H1 (cell line): Measurements from ENCODE around the gene CDKN1A. TPM values are rescaled to one million over a fixed set of nuclear protein-coding genes. Genes with fewer than 3 reads are reported as not detected.

Experiments
- CTCF ChIA-PET: fragments of 300-600 bp; sonication (Branson Sonifier 250); formaldehyde crosslinking; loops from one replicate; lab custom pipeline; 2021; ENCODE audit not compliant: partially characterized antibody; lab: Charles Lee
- POLR2A ChIA-PET: fragments of 300-600 bp; sonication (Branson Sonifier 250); formaldehyde crosslinking; loops from one replicate; lab custom pipeline; 2021; ENCODE audit warnings: inconsistent platforms; ENCODE audit not compliant: partially characterized antibody; lab: Charles Lee
- DNase-seq, 2 experiments: peaks; one replicate each; pipeline versions ENCODE4 v3.0.0 to v3.0.0-alpha.2; 2010 to 2022; ENCODE audit warnings: low spot score in 2 of 2, low read depth in 1 of 2, mixed read lengths in 1 of 2
- FAIRE-seq: peaks from 2 replicates; lab custom pipeline; 2011; peaks lifted over from hg19 to GRCh38; lab: Jason Lieb, UNC
- H2AFZ ChIP-seq: 2 replicates; pipeline ENCODE4 v1.8.1; 2012; ENCODE audit warnings: low read length, inconsistent platforms
- H2AK5ac ChIP-seq: 2 replicates; pipeline ENCODE4 v1.6.1; 2013; ENCODE audit warnings: low read depth, low read length
- H2BK120ac ChIP-seq: replicated peaks from 2 replicates; pipeline ENCODE3; 2013; ENCODE audit warnings: low read depth, low read length, inconsistent platforms
- H2BK12ac ChIP-seq: 2 replicates; pipeline ENCODE4 v1.6.1; 2013; ENCODE audit warnings: low read depth, low read length
- H2BK15ac ChIP-seq: 2 replicates; pipeline ENCODE4 v1.6.1; 2013; ENCODE audit warnings: low read length
- H2BK20ac ChIP-seq: 2 replicates; pipeline ENCODE4 v1.6.1; 2013; ENCODE audit warnings: low read length
- H2BK5ac ChIP-seq: 2 replicates; pipeline ENCODE4 v1.6.1; 2013; ENCODE audit warnings: low read depth, low read length
- H3K14ac ChIP-seq: 2 replicates; pipeline ENCODE4 v1.6.1; 2013; ENCODE audit warnings: inconsistent platforms; ENCODE audit not compliant: insufficient read length
- H3K18ac ChIP-seq: 2 replicates; pipeline ENCODE4 v1.6.1; 2013; ENCODE audit warnings: low read length; ENCODE audit errors: extremely low read depth
- H3K23ac ChIP-seq: 2 replicates; pipeline ENCODE4 v1.6.1; 2013; ENCODE audit warnings: inconsistent platforms; ENCODE audit not compliant: insufficient read length
- H3K23me2 ChIP-seq: 2 replicates; pipeline ENCODE4 v1.6.1; 2013; ENCODE audit warnings: low read depth, low read length
- H3K27ac ChIP-seq: 2 replicates; pipeline ENCODE4 v1.6.1; 2011; ENCODE audit warnings: low read depth, low read length, inconsistent platforms
- H3K27me3 ChIP-seq, 4 experiments: replicated peaks in 1 of 4; 1 replicate in 1 of 4; 2 replicates in 3 of 4; pipeline versions ENCODE4 v1.6.1 to v1.8.1; 2011 to 2013; ENCODE audit warnings: low read length in 3 of 4, mild to moderate bottlenecking in 3 of 4, inconsistent platforms in 2 of 4, mixed read lengths in 2 of 4, moderate library complexity in 1 of 4; ENCODE audit not compliant: control insufficient read depth in 3 of 4, insufficient read depth in 3 of 4; ENCODE audit errors: extremely low read depth in 1 of 4
- H3K36me3 ChIP-seq, 4 experiments: 2 replicates each; pipeline versions ENCODE4 v1.6.1 to v1.8.1; 2011 to 2013; ENCODE audit warnings: mild to moderate bottlenecking in 4 of 4, low read length in 3 of 4, moderate library complexity in 2 of 4, control low read depth in 1 of 4, inconsistent platforms in 1 of 4; ENCODE audit not compliant: insufficient read depth in 4 of 4, control insufficient read depth in 2 of 4
- H3K4ac ChIP-seq: replicated peaks from 2 replicates; pipeline ENCODE3; 2013; ENCODE audit warnings: low read length, low read depth, mixed read lengths, inconsistent platforms; ENCODE audit not compliant: insufficient read length
- H3K4me1 ChIP-seq, 4 experiments: replicated peaks in 1 of 4; 1 replicate in 1 of 4; 2 replicates in 3 of 4; pipeline versions ENCODE4 v1.6.1 to v1.8.1; 2011 to 2013; ENCODE audit warnings: low read length in 3 of 4, inconsistent platforms in 2 of 4, mixed read lengths in 1 of 4; ENCODE audit not compliant: insufficient read depth in 4 of 4, control insufficient read depth in 3 of 4
- H3K4me2 ChIP-seq, 2 experiments: 2 replicates each; pipeline versions ENCODE4 v1.6.1 to v1.8.1; 2011 to 2013; ENCODE audit warnings: low read depth in 2 of 2, low read length in 2 of 2, control low read depth in 1 of 2, inconsistent platforms in 1 of 2, mild to moderate bottlenecking in 1 of 2; ENCODE audit not compliant: insufficient read depth in 1 of 2
- H3K4me3 ChIP-seq, 4 experiments: fragments of 200-600, 300-600 bp in 1 of 4; sonication (generic), shearing (Covaris generic), sonication (Bioruptor Twin) in 1 of 4; 2 replicates each; pipeline versions ENCODE4 v1.5.1 to v1.8.1; 2011 to 2016; ENCODE audit warnings: low read length in 4 of 4, low read depth in 3 of 4, control low read depth in 2 of 4, inconsistent platforms in 2 of 4, mild to moderate bottlenecking in 2 of 4, mixed read lengths in 1 of 4, moderate library complexity in 1 of 4; ENCODE audit not compliant: insufficient read depth in 2 of 4; ENCODE audit errors: extremely low read depth in 1 of 4
- H3K56ac ChIP-seq: replicated peaks from 2 replicates; pipeline ENCODE3; 2013; ENCODE audit warnings: low read depth, mild to moderate bottlenecking, mixed read lengths, low read length, inconsistent platforms; ENCODE audit not compliant: insufficient read length
- H3K79me1 ChIP-seq: 2 replicates; pipeline ENCODE4 v1.6.1; 2013; ENCODE audit warnings: low read depth, low read length, control low read depth
- H3K79me2 ChIP-seq, 2 experiments: 2 replicates each; pipeline versions ENCODE4 v1.6.1 to v1.8.1; 2012 to 2013; ENCODE audit warnings: low read length in 2 of 2, mild to moderate bottlenecking in 2 of 2, inconsistent platforms in 1 of 2; ENCODE audit not compliant: insufficient read depth in 2 of 2, control insufficient read depth in 1 of 2
- H3K9ac ChIP-seq, 4 experiments: replicated peaks in 1 of 4; 1 replicate in 1 of 4; 2 replicates in 3 of 4; pipeline versions ENCODE4 v1.6.1 to v1.8.1; 2011 to 2013; ENCODE audit warnings: low read depth in 3 of 4, low read length in 3 of 4, control low read depth in 2 of 4, mild to moderate bottlenecking in 2 of 4, moderate library complexity in 2 of 4, inconsistent platforms in 1 of 4; ENCODE audit errors: extremely low read depth in 1 of 4
- H3K9me3 ChIP-seq, 2 experiments: 2 replicates each; pipeline versions ENCODE4 v1.6.1 to v1.8.1; 2012 to 2013; ENCODE audit warnings: mild to moderate bottlenecking in 2 of 2, moderate library complexity in 2 of 2, control low read depth in 1 of 2, inconsistent platforms in 1 of 2, low read depth in 1 of 2, low read length in 1 of 2, mixed read lengths in 1 of 2; ENCODE audit not compliant: insufficient read depth in 2 of 2
- H4K20me1 ChIP-seq, 2 experiments: replicated peaks in 1 of 2; 2 replicates each; pipeline versions ENCODE3 to v1.8.1; 2011 to 2013; ENCODE audit warnings: inconsistent platforms in 2 of 2, low read length in 2 of 2, mild to moderate bottlenecking in 1 of 2; ENCODE audit not compliant: insufficient read depth in 2 of 2, control insufficient read depth in 1 of 2
- H4K5ac ChIP-seq: 2 replicates; pipeline ENCODE4 v1.6.1; 2013; ENCODE audit warnings: low read length, low read depth, mixed read lengths, inconsistent platforms; ENCODE audit not compliant: insufficient read length
- H4K8ac ChIP-seq: 2 replicates; pipeline ENCODE4 v1.8.0; 2013; ENCODE audit warnings: mild to moderate bottlenecking, moderate library complexity, low read length, inconsistent platforms; ENCODE audit not compliant: insufficient read depth; ENCODE audit errors: extremely low read depth
- H4K91ac ChIP-seq: replicated peaks from 2 replicates; pipeline ENCODE3; 2013; ENCODE audit warnings: low read length, mixed read lengths, inconsistent platforms; ENCODE audit not compliant: insufficient read length
- CEBPB ChIP-seq: IDR thresholded peaks from 2 replicates; pipeline ENCODE4 v1.6.1; 2012; ENCODE audit warnings: low read depth, low read length
- CHD1 ChIP-seq: IDR thresholded peaks from 2 replicates; pipeline ENCODE4 v1.6.1; 2012; ENCODE audit warnings: low read depth, low read length, improper control_type of control experiment
- CREB1 ChIP-seq: IDR thresholded peaks from 2 replicates; pipeline ENCODE4 v1.6.1; 2012; ENCODE audit warnings: inconsistent platforms
- HDAC6 ChIP-seq: IDR thresholded peaks from one replicate; pipeline ENCODE4 v1.7.1; 2012; ENCODE audit warnings: low read depth, mild to moderate bottlenecking, inconsistent platforms, low read length, moderate library complexity
- NANOG ChIP-seq: IDR thresholded peaks from 2 replicates; pipeline ENCODE4 v1.6.1; 2011; ENCODE audit warnings: low read length, low read depth, mild to moderate bottlenecking, inconsistent platforms; ENCODE audit not compliant: insufficient read depth, poor library complexity, severe bottlenecking
- RXRA ChIP-seq: IDR thresholded peaks from 2 replicates; pipeline ENCODE4 v1.6.1; 2011; ENCODE audit warnings: low read depth, mild to moderate bottlenecking, low read length, moderate library complexity; ENCODE audit not compliant: insufficient read depth
- SIX5 ChIP-seq: IDR thresholded peaks from 2 replicates; pipeline ENCODE4 v1.6.1; 2011; ENCODE audit warnings: mild to moderate bottlenecking, low read depth, low read length
- WGBS, 2 experiments: shearing (Covaris generic) in 1 of 2; methylation state at CpG; one replicate each; pipeline versions ENCODE4 v1.1.6 to v1.1.7; 2013 to 2015; ENCODE audit warnings: low lambda C conversion rate in 2 of 2, mixed read lengths in 2 of 2, inconsistent platforms in 1 of 2, low coverage in 1 of 2, missing lambda C conversion rate in 1 of 2; ENCODE audit not compliant: insufficient replicate concordance in 2 of 2, insufficient coverage in 1 of 2, insufficient read length in 1 of 2; ENCODE audit errors: extremely low coverage in 1 of 2, missing lambda C conversion rate in 1 of 2; 5-methylcytosine and 5-hydroxymethylcytosine counted together
- polyA plus RNA-seq, 7 experiments: library from polyadenylated mRNA; depleted of rRNA in 3 of 7; stranded (reverse) in 5 of 7; unstranded in 2 of 7; fragments of >200 nt in 5 of 7; fragments of 200-250 nt in 2 of 7; gene quantifications; 1 replicate in 5 of 7; 2 replicates in 1 of 7; 4 replicates in 1 of 7; pipeline versions ENCODE4 v1.2.1 to v1.2.3, GENCODE V29; 2011 to 2013; ENCODE audit warnings: missing spikeins in 2 of 7, mixed read lengths in 2 of 7
- total RNA-seq: library from RNA; stranded (reverse); fragmentation: NEBNext Ultra II Directional; extraction: Animal tissue kit (Norgen Biotek cat#: 25700); gene quantifications from 2 replicates; pipeline ENCODE4 v1.2.1, GENCODE V29; 2021
- TF ChIP-seq, protein P1 (sequence below): IDR thresholded peaks from 2 replicates; pipeline ENCODE4 v1.6.1; 2012; ENCODE audit warnings: low read length, inconsistent platforms

Gene CDKN1A
- total and polyA plus RNA-seq, 2 of the 8 experiments (the other 6 are each of a cell fraction or from before 2014, with no cell fraction given): 15.2 to 36.0 TPM

DNA sequence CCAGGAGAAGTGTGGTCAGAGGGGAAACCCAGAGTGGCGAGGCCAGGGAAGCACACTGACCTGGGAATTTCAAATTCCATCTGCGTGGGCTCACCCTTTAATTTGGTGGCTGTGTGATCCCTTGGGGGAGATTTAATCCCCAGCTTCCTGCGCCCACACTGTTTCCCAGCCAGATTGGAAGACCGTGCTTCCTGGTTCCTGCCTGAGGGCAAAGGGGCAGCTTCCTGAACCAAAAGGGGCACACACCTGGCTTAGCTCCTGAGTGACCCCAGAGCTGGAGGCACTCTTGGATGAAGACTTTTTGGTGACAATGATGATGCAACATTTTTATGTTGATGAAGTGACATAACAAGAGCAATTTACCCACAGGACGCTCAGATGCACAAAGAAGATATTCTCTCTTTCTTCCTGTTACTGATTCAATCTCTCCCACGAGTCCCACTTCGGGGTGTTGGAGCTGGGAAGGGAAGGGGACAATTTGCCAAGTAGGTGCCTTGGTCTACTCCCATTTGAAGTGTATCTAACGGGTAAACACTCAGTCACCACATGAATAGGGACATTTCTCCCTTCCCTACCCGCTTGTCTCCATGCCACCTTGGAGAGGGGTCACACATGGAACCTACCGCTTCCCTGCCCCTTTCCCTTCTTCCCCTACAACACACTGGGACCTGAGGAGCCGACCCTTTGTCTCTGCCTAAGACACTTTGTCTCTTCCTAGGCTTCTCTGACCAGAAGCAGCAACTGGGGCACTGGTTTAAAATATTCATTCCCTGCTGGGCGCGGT lies 28.6 kb upstream of the CDKN1A start:
- Histone ChIP-seq H2BK120ac (no peak overlapping the region), H4K91ac (peak overlapping the region; percentile 17), H3K23ac (no peak overlapping the region), H3K36me3 (no peaks in the 10 kb centered on the region), H3K23me2 (no peaks in the 10 kb centered on the region), H3K4me3 (no peak overlapping the region), H3K4ac (no peak overlapping the region), H3K9me3 (no peaks in the 10 kb centered on the region), H3K18ac (no peak overlapping the region), H3K9ac (no peak overlapping the region), H2BK5ac (no peak overlapping the region), H3K79me1 (no peaks in the 10 kb centered on the region), H3K27me3 (no peaks in the 10 kb centered on the region), H2BK12ac (no peak overlapping the region; the same call in 1 of the 2 replicates), H3K14ac (no peak overlapping the region), H2BK20ac (0 out of 2 replicates have a peak overlapping the region, but pooled peaks have one; percentile 29), H3K4me1 (peaks cover 0 to 4% (median 2%) of the 10 kb centered on the region in 4 experiments; a peak in 3 of 7 replicates), H2AK5ac (0 out of 2 replicates have a peak overlapping the region, but pooled peaks have one; percentile 17), H3K27ac (no peak overlapping the region), H2BK15ac (0 out of 2 replicates have a peak overlapping the region, but pooled peaks have one; percentile 81), H3K56ac (no peak overlapping the region), H3K79me2 (no peaks in the 10 kb centered on the region), H4K5ac (no peak overlapping the region), H3K4me2 (no peak overlapping the region), H2AFZ (0 out of 2 replicates have a peak overlapping the region, but pooled peaks have one; percentile 84), H4K20me1 (no peaks in the 10 kb centered on the region), H4K8ac (peak overlapping the region; percentile 40; the same call in 1 of the 2 replicates)
- ChIA-PET CTCF (interaction anchor here (0.6 to 0.8 kb wide), 2 partner anchors 35 to 52 kb away, joined by 3 to 4 read pairs; no protein-coding TSS in a partner anchor), POLR2A (interaction anchor here (0.6 to 1.5 kb wide), 2 partner anchors 10 to 12 kb away, joined by 3 to 5 read pairs; no protein-coding TSS in a partner anchor)
- no peak for TF ChIP-seq NANOG
- no peak for TF ChIP-seq SIX5
- TF ChIP-seq RXRA: no peak
- TF ChIP-seq CEBPB: peak; percentile 55; the same call in 1 of the 2 replicates
- no peak for TF ChIP-seq CHD1
- TF ChIP-seq HDAC6: no peak
- TF ChIP-seq CREB1: no peak
- TF ChIP-seq, protein P1, sequence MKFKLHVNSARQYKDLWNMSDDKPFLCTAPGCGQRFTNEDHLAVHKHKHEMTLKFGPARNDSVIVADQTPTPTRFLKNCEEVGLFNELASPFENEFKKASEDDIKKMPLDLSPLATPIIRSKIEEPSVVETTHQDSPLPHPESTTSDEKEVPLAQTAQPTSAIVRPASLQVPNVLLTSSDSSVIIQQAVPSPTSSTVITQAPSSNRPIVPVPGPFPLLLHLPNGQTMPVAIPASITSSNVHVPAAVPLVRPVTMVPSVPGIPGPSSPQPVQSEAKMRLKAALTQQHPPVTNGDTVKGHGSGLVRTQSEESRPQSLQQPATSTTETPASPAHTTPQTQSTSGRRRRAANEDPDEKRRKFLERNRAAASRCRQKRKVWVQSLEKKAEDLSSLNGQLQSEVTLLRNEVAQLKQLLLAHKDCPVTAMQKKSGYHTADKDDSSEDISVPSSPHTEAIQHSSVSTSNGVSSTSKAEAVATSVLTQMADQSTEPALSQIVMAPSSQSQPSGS: no peak
- 81% methylated on average over 13 of the region's 13 CpGs; no CpG with 5 or more reads in 1 of the 2 experiments for WGBS, 2 experiments
- no peak for FAIRE-seq
- no peak for DNase-seq
